HCT116 (cell line): ENCODE results near the gene ABCE1.

Experiments used
- CEBPB ChIP-seq: IDR thresholded peaks from 2 replicates; pipeline ENCODE4 v1.6.1; 2012; ENCODE audit warnings: low read depth
- CTCF ChIP-seq, 3 experiments: fragments of 200-600 bp in 1 of 3; sonication (generic) in 1 of 3; IDR thresholded peaks in 2 of 3; conservative IDR thresholded peaks in 1 of 3; 2 replicates each; pipeline ENCODE4 v1.5.1; 2012 to 2017; ENCODE audit warnings: low read depth in 2 of 3, low read length in 2 of 3, antibody characterized with exemption in 1 of 3, borderline replicate concordance in 1 of 3, control low read depth in 1 of 3, mild to moderate bottlenecking in 1 of 3, mixed read lengths in 1 of 3, mixed run types in 1 of 3, moderate library complexity in 1 of 3; ENCODE audit not compliant: insufficient read depth in 1 of 3
- EZH2 ChIP-seq: fragments of 200-600 bp; sonication (generic); IDR thresholded peaks from 2 replicates; pipeline ENCODE4 v1.6.1; 2017; ENCODE audit warnings: antibody characterized with exemption, mixed run types
- EZH2phosphoT487 ChIP-seq: fragments of 200-600 bp; IDR thresholded peaks from 2 replicates; pipeline ENCODE4 v1.6.1; 2018; ENCODE audit warnings: antibody characterized with exemption, borderline replicate concordance
- FOSL1 ChIP-seq: IDR thresholded peaks from 2 replicates; pipeline ENCODE4 v1.6.1; 2012; ENCODE audit warnings: low read depth
- JUND ChIP-seq: IDR thresholded peaks from 2 replicates; pipeline ENCODE4 v1.6.1; 2012
- MAX ChIP-seq: IDR thresholded peaks from 2 replicates; pipeline ENCODE4 v1.6.1; 2012
- POLR2A ChIP-seq: IDR thresholded peaks from 2 replicates; pipeline ENCODE4 v1.7.0; 2011; ENCODE audit warnings: borderline replicate concordance; ENCODE audit not compliant: insufficient read depth, insufficient read length; ENCODE audit errors: extremely low read depth
- POLR2AphosphoS5 ChIP-seq: IDR thresholded peaks from 2 replicates; pipeline ENCODE4 v1.6.1; 2011; ENCODE audit warnings: mild to moderate bottlenecking, low read depth, low read length, moderate library complexity
- REST ChIP-seq: IDR thresholded peaks from 2 replicates; pipeline ENCODE4 v1.6.1; 2012; ENCODE audit warnings: low read depth
- SP1 ChIP-seq: IDR thresholded peaks from 2 replicates; pipeline ENCODE4 v1.6.1; 2012; ENCODE audit warnings: low read depth
- YY1 ChIP-seq: IDR thresholded peaks from 2 replicates; pipeline ENCODE4 v1.6.1; 2011; ENCODE audit warnings: low read length, low read depth, moderate library complexity, mild to moderate bottlenecking; ENCODE audit not compliant: insufficient replicate concordance; ENCODE audit errors: extremely low read depth
- ZBTB33 ChIP-seq: IDR thresholded peaks from 2 replicates; pipeline ENCODE4 v1.6.1; 2011; ENCODE audit warnings: mild to moderate bottlenecking, low read length, moderate library complexity; ENCODE audit not compliant: insufficient replicate concordance; ENCODE audit errors: extremely low read depth
- ZNF274 ChIP-seq: fragments of 200-500 bp; sonication (Bioruptor generic); IDR thresholded peaks from 2 replicates; pipeline ENCODE4 v1.6.1; 2014; ENCODE audit warnings: mild to moderate bottlenecking, low read depth, low read length, inconsistent platforms

GRCh38 chr4:145177906-145178538 lies 79.9 kb downstream of the ABCE1 start:
- TF ChIP-seq FOSL1, result no peak
- TF ChIP-seq CTCF (IDR thresholded peaks at IDR 0.05 in 2 of 3, conservative IDR thresholded peaks at IDR 0.05 in 1 of 3; ENCODE audit: borderline replicate concordance in 1 of 3, insufficient read depth in 1 of 3, low read depth in 2 of 3, low read length in 2 of 3), result no peak
- TF ChIP-seq EZH2, result no peak
- TF ChIP-seq SP1, result no peak
- TF ChIP-seq ZBTB33, result no peak
- TF ChIP-seq POLR2A, result no peak
- no peak for TF ChIP-seq YY1
- TF ChIP-seq JUND, result no peak
- TF ChIP-seq CEBPB, result no peak
- no peak for TF ChIP-seq REST
- TF ChIP-seq MAX, result no peak
- TF ChIP-seq POLR2AphosphoS5, result no peak
- no peak for TF ChIP-seq EZH2phosphoT487
- TF ChIP-seq ZNF274, result no peak
